NT2/D1 (cell line): ENCODE results near the gene TNS3.

Source experiments
- SUZ12 ChIP-seq: IDR thresholded peaks from 2 replicates; pipeline ENCODE4 v1.6.1; 2011; ENCODE audit not compliant: insufficient read length, insufficient read depth; ENCODE audit errors: extremely low read depth
- YY1 ChIP-seq: IDR thresholded peaks from 2 replicates; pipeline ENCODE4 v1.6.1; 2011; ENCODE audit not compliant: insufficient read length, insufficient read depth
- ZNF274 ChIP-seq: IDR thresholded peaks from 2 replicates; pipeline ENCODE4 v1.6.1; 2011; ENCODE audit warnings: mild to moderate bottlenecking, low read depth, low read length

GRCh38 chr7:47571331-47572093 lies 10.4 kb downstream of the TNS3 start:
- TF ChIP-seq YY1 (no peak), ZNF274 (no peak), SUZ12 (no peak)
